Erythroblast (primary cell): ENCODE measurements around the gene OR2M3.

Experiments used
- GATA1 ChIP-seq: IDR thresholded peaks from 2 replicates; pipeline ENCODE4 v1.6.1; 2011; ENCODE audit warnings: low read depth, mild to moderate bottlenecking, control low read depth, low read length, moderate library complexity
- POLR2A ChIP-seq: IDR thresholded peaks from 2 replicates; pipeline ENCODE4 v1.6.1; 2011; ENCODE audit warnings: mild to moderate bottlenecking, low read length

DNA sequence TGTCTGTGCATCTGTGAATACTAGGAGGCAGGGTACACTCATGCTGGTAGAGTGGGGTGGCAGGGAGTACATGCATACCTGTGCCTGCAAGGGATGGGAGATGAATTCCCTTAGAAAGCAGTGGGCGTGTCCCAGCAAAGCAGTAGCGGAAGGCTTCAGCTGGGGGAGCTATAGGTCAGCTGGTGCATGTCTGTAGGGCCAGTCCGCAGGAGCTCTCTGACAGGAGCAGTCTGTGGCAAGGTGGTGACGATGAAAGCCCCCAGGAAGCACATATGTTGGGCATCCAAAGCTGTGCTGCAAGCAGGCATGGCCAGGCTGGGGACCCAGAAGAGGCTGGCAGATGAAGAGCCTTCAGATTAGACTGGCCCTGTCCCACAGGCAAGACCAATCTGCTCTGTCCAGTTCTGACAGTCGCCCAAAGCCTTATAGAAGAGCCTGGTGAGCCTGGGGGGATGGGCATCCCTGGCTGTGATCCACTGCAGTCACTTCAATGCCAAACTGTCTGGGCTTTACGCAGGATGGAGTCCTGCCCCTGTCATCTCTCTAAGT is 32.4 kb downstream of the OR2M3 start:
- TF ChIP-seq POLR2A (no peak), GATA1 (no peak)
